Right renal pelvis (tissue), 4 donors: ENCODE measurements around the gene SNTA1. TPM values are rescaled to one million over a fixed set of nuclear protein-coding genes. Genes with fewer than 3 reads are reported as not detected.
"Not testable (repeated sequence)": the region's sequence is repeated elsewhere in the genome, so short reads cannot be mapped to it uniquely, and the experiment has no call there.

Experiments
- DNase-seq, 4 donors: peaks; one replicate each; pipeline ENCODE4 v3.0.0-alpha.2; 2013; ENCODE audit warnings: low read depth in 4 of 4, low spot score in 3 of 4, missing footprints in 1 of 4
- polyA plus RNA-seq, 4 donors: library from polyadenylated mRNA; unstranded; fragments of 120-200 nt; gene quantifications; one replicate each; pipeline ENCODE4 v1.2.1, GENCODE V29; 2013; ENCODE audit not compliant: insufficient read length in 4 of 4

Gene SNTA1
- polyA plus RNA-seq, 4 donors: 9.0 to 13.8 (median 10.7) TPM

DNA sequence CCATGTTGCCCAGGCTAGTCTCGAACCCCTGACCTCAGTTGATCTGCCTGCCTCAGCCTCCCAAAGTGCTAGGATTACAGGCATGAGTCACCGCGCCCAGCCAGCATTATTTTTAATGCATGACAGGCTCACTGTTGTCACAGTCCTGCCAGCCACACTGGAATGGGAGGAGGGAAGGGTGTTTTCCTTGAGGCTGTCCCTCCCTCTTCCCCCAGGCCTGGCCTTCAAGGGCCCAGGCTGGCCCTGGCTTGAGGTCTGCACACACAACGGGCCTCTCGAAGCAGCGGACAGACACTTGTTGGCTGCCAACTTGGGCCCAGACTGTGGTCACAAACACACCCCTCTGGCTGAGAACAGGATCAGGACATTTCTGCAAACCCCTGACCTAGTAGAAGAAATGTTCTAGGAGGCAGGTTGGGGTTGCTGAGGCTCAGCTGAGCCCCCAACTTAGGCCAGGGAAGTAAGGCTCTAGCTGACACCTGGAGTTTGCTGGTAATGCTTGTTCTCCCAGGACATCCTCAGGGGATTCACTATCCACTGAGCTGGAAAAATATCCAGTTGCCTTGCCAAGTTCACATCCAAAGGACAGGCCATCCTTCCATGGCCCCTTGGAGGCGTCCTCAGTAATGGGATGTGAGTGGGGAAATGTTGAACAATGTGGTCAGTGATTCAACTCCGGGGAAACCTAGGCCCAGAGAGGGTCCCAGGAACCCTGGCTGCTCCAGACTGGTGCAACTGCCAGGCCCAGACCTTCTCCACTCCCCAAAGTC lies 9.9 kb downstream of the SNTA1 start:
- DNase-seq: no peak

DNA sequence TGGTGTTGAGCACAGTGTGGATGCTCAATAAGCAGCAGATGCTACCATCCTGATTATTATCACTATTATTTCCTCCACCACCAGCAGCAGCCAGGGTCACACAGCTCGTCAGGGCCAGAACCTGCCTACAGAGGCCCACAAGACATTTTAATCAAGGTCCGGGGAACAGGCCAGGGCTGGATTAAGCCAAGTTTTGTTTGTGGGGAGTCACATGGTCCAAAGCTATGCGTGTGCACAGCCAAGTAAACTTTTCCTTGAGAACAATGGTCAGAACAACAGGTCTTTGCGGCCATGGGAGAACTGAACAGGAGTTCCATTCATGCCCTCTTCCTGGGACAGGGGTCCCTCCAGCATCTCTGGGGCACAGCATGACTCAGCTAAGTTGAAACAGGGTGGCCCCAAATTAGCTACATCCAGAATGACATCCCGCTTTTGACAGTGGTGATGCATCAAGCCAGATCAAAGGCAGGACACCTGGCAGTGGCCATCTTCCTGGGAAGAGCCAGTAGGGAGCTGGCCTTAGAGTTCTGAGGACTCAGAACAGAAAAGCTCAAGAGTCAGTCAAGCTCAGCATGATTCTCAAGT lies 11.7 kb downstream of the SNTA1 start:
- DNase-seq: no peak

DNA sequence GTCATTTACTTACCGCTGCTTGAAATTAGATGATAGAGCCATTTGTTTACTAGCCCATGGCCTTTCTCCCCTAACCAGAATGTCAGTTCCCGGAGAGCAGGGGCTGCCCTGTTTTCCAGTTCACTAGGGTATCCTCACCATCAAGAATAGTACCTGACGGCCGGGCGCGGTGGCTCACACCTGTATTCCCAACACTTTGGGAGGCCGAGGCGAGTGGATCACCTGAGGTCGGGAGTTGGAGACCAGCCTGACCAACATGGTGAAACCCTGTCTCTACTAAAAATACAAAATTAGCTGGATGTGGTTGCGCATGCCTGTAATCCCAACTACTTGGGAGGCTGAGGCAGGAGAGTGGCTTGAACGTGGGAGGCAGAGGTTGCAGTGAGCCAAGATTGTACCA lies 19.7 kb downstream of the SNTA1 start:
- DNase-seq: not testable (repeated sequence)

DNA sequence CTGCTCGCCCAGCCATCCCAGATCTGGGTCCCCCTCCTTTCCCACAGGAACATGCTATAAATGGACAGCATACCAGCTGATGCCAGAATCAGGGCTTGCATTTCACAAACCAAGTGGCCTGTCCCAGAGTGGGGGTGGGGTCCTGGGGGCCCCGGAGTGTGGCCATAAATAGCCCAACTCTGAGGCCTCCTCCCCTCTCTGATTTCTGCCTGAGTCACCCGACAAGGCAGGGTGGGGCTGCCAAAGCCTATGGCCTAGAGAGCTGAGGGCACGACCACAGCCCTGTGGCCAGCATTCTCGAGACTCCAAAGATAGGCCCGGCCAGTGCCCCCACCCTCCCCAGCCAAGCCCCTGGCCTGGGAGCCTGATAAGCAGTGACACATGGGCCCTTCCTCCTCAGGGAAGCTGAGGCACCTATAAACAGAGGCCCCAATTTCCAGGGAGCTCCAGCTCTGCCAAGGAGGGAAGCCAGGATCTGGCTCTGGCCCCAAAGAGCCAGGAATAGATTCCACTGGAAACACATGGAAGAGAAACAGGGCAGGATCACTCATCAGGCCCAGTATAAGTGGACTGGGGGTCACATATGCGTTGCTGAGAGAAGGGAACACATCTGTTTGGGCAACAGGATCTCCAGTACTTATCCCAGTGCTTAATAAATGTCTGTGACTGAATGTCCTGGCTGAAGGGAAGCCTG lies 20.3 kb downstream of the SNTA1 start:
- no peak for DNase-seq

DNA sequence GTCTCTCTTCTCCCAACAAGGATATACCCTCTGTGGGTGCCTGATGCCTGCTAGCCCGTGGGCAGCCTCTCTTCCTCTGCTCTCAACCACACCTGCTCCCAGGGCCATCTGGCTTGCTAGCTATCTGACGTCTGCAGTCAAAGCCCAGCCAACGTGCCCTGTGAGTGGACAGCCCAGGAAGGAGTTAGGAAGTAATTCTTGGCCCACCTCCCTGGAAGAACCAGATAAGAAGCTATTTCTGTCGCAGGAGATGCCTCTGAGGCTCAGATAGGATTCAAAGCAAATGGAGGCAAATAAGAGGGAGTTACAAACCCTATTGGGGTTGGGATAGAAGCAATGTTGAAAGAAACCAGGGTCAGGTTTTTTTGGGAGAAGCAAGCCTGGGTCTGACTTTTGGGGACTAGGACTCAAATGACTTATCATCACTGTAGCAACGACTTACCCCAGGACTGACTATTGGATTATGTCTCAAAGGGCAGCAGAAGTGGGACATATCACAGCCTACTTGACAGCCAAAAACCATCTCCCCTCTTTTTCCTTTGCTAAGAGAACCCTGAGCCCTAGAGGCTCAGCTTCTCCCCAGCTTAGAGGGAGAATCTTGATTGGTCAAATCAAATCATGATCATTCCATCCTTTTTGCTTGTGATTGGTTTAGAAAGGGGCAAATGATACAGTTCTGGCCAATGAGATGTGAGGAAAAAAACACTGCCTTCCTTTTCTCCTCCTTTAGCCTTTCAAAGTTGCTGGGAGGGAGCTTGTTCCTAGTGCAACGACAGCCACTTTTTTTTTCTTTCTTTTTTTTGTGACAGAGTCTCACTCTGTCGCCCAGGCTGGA lies 24.2 kb downstream of the SNTA1 start:
- no peak for DNase-seq

DNA sequence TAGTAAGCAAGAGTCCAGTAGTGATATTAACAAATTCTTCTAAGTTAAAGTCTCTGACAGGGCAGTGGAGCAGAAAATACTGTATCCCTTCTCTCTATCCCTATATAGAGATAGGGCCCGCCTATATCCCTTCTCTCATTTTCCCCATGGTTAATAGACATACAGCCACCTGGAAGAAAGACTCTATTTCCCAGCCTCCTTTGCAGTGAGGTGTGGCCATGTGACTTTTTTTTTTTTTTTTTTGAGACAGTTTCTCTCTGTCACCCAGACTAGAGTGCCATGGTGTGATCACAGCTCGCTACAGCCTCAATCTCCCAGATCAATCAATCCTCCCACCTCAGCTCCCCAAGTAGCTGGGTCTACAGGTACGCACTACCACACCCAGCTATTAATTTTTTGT lies 25.5 kb downstream of the SNTA1 start:
- no peak for DNase-seq

DNA sequence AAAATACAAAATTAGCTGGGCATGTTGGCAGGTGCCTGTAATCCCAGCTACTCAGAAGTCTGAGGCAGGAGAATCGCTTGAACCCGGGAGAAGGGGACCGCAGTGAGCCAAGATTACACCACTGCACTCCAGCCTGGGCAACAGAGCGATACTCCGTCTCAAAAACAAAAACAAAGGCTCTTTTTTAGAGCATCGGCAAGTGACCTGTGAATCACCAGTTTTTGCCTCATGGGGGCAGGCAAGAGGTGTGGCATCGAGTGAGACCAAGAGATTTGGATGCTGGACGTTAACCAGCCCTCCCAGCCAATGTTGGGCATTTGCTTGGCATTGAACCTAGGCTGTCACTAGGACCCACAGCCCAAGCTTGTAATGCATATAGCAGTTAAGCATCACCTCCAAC lies 27.6 kb downstream of the SNTA1 start:
- DNase-seq: no peak

DNA sequence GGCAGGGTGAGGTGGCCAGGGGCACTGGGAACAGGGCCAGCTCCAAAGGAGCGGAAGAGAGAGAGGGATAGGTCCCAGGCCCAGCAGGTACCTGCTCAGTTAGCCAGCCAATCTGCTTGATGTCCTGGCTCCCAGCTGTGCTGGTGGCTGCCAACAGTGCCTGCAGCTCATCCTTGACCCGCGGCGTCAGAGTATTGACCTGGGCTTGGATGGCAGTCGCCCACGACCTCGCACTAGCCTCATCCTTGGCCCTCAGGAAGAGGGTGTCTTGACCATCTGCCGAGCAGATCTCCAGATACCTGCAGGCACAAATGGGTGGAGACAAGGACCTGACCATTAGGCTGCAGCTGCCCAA lies 31.1 kb downstream of the SNTA1 start:
- no peak for DNase-seq

DNA sequence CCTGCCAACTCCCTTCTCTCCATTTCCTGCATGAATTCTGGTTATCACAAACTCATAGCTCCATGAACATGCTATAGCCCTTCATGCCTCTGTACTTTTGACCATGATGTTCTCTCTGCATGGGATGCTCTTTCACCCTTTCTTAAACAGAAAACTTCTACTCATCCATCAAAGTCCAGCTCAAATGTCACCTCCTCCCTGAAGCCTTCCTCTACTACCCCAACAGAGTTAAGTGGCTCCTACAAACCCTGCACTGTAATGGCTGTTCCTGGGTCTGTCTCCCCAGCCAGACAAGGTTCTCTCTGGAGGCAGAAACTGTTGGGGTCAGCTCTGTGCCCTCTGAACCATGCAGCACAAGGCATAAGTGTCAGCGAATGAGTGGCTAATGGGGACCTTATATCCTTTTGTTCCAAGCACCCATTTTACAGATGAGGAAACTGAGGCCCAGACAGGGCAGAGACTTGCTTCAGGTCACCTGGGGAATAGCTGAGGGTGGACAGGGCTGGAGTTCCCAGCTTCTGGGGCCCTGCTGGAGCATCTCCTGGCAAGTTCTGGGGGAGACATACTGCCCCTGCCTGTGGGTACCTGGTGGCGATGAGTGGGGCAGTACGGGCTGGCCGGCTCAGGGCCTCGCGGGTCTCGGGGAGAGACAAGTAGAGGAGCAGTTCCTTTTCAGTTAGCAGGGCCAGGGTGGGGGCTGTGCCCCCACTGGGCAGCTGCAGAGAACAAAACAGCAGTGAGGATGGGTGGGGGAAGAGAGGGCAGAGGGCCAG lies 31.7 kb downstream of the SNTA1 start:
- no peak for DNase-seq

DNA sequence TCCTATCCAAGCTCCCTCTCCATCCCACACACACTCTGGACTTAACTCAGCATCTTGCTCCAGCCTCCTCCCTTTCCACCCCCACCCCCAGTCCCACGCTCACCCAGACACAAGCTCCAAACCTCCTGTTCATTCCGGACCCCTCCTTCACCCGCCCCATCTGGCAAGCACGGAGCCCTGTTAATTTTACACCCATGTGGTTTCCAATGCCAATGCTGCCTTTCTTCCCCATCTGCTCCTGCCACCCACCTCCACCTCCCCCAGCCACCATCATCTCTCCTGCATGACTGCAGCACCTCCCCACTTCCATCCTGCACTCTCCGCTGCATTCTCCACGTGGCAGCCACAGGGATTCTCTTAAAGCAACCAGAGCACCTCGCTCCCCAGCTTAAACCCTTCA lies 32.3 kb downstream of the SNTA1 start:
- no peak for DNase-seq

DNA sequence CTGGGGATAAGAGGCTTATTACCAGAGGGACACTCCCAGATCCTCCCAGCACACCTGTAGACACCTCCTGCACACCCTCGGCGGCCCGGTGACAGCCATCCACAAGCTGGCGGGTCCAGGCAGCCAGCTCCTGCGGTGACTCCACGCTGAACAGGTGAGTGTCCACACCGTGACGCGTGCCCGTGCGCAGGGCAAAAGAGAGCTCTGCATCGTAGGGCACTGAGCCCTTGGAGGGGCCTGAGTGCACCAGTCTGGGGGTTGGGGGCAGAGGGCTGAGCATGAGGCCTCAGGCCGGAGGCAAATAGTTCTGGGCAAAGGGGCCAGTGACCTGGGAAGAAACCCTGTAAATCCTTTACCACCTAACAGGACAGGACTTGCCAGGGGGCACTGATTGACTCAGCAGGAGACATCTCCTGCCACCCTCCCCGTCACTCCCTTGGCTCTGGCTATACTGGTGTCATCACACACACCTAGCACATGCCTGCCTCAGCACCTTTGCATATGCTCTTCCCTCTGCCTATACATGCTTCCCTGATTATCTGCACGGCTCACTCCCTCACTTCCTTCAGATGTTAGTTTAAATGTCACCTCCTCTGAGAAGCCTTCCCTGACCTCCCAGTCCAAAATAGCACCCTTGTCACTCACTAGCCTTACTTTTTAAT lies 33.4 kb downstream of the SNTA1 start:
- DNase-seq: no peak

DNA sequence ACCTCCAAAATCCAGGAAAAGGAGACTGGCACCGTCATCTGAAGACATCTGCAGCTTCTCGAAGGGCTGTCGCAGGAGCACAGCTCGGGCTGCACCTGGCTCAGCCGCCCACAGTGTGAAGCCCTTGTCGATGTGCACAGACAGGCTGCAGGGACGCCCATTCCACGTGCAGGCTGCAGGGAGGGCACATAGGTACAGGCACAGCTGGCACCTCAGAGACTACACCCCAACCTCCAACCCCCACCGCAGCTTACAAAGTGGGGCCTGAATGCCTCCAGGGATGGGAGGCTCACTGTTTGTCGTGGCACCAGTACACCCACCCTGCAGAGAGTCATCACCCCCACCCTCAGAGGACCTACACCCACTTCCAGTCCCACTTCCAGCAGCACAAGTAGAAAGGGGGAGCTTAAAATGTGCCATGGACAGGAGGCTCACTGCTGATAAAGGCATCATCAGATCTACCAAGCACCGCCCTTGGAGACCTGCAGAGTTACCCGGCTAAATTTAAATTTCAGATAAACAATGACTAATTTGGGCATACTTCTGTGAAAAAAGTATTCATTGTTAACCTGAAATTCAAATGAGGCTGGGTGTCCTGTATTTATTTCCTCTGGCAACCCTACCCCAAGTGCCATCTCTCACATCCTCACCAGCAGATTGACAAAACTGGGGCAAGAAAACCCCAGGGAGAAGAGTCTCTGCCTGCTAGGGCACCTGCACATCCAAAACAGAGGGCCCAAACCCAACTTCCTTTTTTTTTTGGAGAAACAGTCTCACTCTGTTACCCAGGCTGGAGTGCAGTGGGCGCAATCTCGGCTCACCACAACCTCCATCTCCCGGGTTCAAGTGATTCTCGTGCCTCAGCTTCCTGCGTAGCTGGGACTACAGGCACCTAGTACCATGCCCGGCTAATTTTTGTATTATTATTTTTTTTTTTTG lies 34.6 kb downstream of the SNTA1 start:
- no peak for DNase-seq

DNA sequence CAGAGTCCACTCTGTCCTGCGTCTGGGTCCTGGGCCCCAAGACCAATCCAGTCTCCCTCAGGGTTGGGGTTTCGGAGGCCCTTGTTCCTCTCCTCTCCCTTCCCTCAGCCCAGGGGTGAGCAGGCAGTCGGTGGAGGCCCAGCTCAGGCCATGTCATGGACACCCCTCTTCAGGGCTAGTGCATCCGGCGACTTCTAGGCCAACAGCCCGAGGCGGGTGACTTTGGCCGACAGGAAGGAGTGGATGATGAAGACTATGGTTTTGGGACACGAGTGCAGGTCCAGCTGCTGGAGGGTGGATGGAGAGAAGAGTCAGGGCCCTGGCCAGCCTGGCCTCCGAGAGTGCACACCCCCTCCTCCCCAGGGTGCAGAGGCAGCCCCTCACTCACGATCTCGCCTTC lies 35.2 kb downstream of the SNTA1 start:
- no peak for DNase-seq

DNA sequence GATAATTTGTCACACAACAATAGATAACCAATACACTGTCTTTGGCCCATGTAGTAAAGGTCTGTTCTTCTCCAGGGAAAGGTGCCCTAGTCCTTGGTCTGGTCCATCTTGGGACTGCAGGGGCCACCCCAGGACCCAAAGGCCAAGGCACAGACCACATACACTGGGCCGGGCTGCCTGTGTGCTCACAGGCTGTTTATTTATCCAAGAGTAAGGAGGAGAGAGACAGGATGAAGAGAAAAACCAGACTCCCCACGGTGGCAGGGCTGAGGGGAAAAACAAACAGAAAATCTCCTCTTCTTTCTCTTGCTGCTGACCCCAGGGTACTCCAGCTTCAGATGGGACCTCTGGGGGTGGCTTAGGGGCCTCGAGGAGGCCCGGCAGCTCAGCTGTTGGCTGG lies 35.8 kb downstream of the SNTA1 start:
- DNase-seq: no peak

DNA sequence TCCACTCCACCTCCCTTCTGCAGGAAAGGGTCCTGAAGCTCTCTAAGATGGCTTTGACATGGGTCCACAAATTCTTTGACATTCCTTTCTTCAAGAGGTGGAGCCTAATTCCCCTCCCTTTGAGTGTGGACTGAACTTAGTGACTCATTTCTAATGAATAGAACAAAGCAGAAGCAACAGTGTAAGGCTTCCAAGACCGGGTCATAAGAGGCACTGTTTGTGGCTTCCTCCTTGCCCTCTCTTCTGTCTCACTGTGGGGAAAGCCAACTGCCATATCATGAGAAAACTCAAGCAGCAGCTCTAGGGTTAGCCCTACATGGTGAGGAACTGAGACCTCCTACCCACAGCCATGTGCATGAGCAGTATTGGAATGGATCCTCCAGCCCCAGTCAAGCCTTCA lies 36.3 kb downstream of the SNTA1 start:
- DNase-seq: no peak

DNA sequence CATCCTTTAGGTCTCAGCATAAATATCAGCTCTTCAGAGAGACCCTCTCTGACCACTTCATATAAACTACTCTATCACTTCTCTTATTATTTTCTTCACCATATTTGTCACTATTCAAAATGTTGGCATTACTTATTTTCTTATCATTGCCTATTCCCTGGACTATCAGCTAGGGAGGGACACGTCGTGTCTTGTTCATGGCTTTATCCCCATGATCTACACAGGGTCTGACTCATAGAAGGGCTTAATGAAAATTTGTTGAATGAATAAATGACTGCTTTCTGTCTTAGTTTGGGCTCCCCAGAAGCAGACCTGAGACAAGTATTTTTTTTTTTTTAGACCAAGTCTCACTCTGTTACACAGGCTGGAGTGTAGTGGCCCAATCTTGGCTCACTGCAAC lies 39.3 kb downstream of the SNTA1 start:
- no peak for DNase-seq

DNA sequence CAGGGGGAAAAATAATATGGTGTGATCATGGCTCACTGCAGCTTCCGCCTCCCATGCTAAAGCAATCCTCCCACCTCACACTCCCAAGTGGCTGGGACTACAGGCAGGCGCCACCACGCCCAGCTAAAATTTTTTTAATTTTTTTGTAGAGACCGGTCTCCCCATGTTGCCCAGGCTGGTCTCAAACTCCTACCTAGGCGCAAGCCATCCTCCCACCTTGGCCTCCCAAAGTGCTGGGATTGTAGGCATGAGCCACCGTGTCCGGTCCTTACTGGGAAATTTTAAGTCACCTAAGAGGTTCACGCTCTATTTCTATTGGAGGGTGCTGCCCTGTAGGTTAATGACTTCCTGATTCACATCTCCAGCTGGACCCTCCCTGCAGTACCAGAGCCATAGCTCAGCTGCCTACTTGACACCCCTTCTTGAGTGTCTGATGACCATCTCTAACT lies 41.6 kb downstream of the SNTA1 start:
- DNase-seq: no peak

DNA sequence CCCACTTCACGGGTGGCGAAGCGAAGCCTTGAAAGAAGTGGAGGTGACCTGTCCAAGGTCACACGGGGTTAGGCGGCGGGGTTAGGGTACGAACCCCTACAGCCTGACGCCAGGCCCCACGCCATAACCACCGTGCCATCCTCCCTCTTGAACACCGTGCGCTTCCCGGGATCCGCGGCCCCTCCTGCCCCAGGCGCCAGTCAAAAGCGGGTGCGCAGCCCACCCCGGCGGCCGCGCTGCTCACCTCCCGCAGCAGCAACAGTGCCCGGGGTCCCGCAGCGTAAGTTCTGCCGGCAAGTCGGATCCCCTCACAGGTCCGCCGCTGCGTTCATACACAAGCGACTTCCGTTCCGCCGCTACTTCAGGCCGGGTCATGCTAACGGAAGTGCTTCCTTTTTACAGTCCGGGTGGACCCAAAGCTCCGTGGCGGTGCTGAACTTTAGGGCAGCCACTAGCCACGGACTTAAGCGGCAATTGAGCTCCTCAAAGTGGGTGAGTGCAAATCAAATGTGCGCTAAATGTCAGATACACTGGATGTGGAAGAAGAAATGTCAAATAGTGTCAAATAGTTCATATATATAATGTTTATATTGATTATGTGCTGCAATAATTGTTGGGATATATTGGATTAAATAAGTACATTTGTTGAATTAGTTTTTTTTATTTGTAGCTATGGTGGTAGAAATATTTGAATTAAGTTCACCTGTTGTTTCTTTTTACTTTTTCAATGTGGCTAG lies 42.2 kb downstream of the SNTA1 start, which contains the start of gene CDK5RAP1:
TSS of gene CDK5RAP1 (minus strand) at position 336 of the 737 bp plus-strand sequence. CDS start 4,455 bp downstream, outside the sequence.
- DNase-seq: peak; percentile 76 to 85 (median 83)
